Upper lobe of left lung (tissue), 4 donors: ENCODE results near the gene FOXN3.

Experiments
- EP300 ChIP-seq, 4 donors: sonication (generic); formaldehyde crosslinking; IDR thresholded peaks; one replicate each; pipeline ENCODE4 v1.5.1; 2017; ENCODE audit warnings: antibody characterized with exemption in 4 of 4, control low read depth in 2 of 4
- POLR2A ChIP-seq, 4 donors: fragments of 450-650 bp; IDR thresholded peaks; one replicate each; pipeline ENCODE4 v1.5.1; 2016 to 2017; ENCODE audit warnings: antibody characterized with exemption in 4 of 4, mild to moderate bottlenecking in 2 of 4
- POLR2AphosphoS5 ChIP-seq, 2 donors: sonication (generic); formaldehyde crosslinking; IDR thresholded peaks; one replicate each; pipeline ENCODE4 v1.5.1; 2017; ENCODE audit warnings: antibody characterized with exemption in 2 of 2
- TF ChIP-seq, protein P1 (sequence below), 6 experiments: fragments of 450-650 bp in 4 of 6; fragments of 200-600 bp in 2 of 6; sonication (generic) in 2 of 6; IDR thresholded peaks; one replicate each; pipeline ENCODE4 v1.5.1; 2016 to 2019; ENCODE audit warnings: antibody characterized with exemption in 6 of 6

DNA sequence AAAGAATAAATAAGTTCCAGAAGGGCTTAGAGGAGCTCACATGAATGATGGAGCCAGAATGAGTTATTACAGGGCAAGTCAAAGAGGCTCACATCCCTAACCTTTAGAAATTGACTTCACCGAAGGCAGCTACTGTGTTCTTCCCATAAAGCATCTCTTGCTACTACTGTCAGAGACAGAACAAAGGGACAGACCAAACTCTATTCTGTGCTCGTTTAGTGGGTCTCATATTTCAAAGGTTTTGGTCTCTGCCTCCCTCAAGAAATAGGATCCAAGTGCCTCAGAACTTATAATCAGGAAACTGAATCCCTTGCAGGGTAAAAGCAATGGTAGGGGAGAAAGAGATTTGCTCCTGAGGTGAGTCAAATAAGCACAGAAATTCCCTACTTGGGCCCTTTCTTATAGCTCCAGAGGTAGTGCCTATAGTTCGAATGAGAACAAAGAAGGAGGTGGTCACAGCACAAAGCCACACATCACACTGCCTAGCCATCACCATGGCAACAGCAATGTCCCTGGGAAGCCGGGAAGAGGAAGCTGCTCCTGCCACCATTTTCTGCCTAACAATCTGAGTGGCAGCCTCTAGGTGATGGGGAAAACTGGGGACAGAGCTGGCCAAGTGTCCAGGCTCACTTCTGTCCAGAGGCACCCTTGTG lies 294.9 kb downstream of the FOXN3 start:
- TF ChIP-seq POLR2A (IDR thresholded peaks at IDR 0.05) (no peak), EP300 (IDR thresholded peaks at IDR 0.05) (no peak), POLR2AphosphoS5 (IDR thresholded peaks at IDR 0.05) (no peak)
- TF ChIP-seq, protein P1, sequence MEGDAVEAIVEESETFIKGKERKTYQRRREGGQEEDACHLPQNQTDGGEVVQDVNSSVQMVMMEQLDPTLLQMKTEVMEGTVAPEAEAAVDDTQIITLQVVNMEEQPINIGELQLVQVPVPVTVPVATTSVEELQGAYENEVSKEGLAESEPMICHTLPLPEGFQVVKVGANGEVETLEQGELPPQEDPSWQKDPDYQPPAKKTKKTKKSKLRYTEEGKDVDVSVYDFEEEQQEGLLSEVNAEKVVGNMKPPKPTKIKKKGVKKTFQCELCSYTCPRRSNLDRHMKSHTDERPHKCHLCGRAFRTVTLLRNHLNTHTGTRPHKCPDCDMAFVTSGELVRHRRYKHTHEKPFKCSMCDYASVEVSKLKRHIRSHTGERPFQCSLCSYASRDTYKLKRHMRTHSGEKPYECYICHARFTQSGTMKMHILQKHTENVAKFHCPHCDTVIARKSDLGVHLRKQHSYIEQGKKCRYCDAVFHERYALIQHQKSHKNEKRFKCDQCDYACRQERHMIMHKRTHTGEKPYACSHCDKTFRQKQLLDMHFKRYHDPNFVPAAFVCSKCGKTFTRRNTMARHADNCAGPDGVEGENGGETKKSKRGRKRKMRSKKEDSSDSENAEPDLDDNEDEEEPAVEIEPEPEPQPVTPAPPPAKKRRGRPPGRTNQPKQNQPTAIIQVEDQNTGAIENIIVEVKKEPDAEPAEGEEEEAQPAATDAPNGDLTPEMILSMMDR (IDR thresholded peaks at IDR 0.05) = no peak
